DMS153 (cell line): ENCODE data around the gene UPP1.
A peak's percentile ranks its signal among the peaks of the same experiment; 100 is the strongest.

ENCODE experiments used
- DNase-seq: peaks from one replicate; lab custom pipeline; 2025; lab: John Stamatoyannopoulos, UW

Gene UPP1

GRCh38 chr7:48085942-48086341, 3.1 kb upstream of the UPP1 start:
- no peak for DNase-seq

GRCh38 chr7:48087349-48087748, 1.7 kb upstream of the UPP1 start:
- DNase-seq = no peak

- DNase-seq = peak; percentile 45
Measured at GRCh38 chr7:48088559-48089045, 463 bp upstream of the UPP1 start.

GRCh38 chr7:48090095-48090805, 1.2 kb downstream of the UPP1 start:
- DNase-seq = no peak

- no peak for DNase-seq
Measured at GRCh38 chr7:48091506-48092433, 2.7 kb downstream of the UPP1 start.

GRCh38 chr7:48094861-48095293, 5.8 kb downstream of the UPP1 start:
- DNase-seq = no peak

GRCh38 chr7:48096273-48096672, 7.2 kb downstream of the UPP1 start:
- no peak for DNase-seq

- DNase-seq = no peak
Measured at GRCh38 chr7:48097521-48098231, 8.6 kb downstream of the UPP1 start.

- no peak for DNase-seq
Measured at GRCh38 chr7:48098846-48099245, 9.8 kb downstream of the UPP1 start.

- no peak for DNase-seq
Measured at GRCh38 chr7:48099781-48100180, 10.7 kb downstream of the UPP1 start.

- no peak for DNase-seq
Measured at GRCh38 chr7:48101352-48101751, 12.3 kb downstream of the UPP1 start.

GRCh38 chr7:48101968-48102367, 12.9 kb downstream of the UPP1 start:
- peak; percentile 8 for DNase-seq

GRCh38 chr7:48102530-48102929, 13.5 kb downstream of the UPP1 start:
- no peak for DNase-seq

GRCh38 chr7:48105045-48105444, 16.0 kb downstream of the UPP1 start:
- DNase-seq = no peak

GRCh38 chr7:48106906-48107659, 18.0 kb downstream of the UPP1 start:
- no peak for DNase-seq

GRCh38 chr7:48107926-48108472, 18.9 kb downstream of the UPP1 start:
- no peak for DNase-seq

- DNase-seq = no peak
Measured at GRCh38 chr7:48108959-48109847, 20.1 kb downstream of the UPP1 start.

- peak; percentile 54 for DNase-seq
Measured at GRCh38 chr7:48109848-48110663, 21.0 kb downstream of the UPP1 start.

GRCh38 chr7:48110868-48111267, 21.8 kb downstream of the UPP1 start:
- no peak for DNase-seq
